HG03342 (cell line): ENCODE results near the gene MLX.
"Not testable (repeated sequence)": the region's sequence is repeated elsewhere in the genome, so short reads cannot be mapped to it uniquely, and the experiment has no call there.

Source experiments
- ATAC-seq: cut with Tn5 transposase; IDR thresholded peaks from one replicate; pipeline ENCODE4 v1.9.1; 2021; ENCODE audit warnings: mild to moderate bottlenecking, moderate library complexity; ENCODE audit not compliant: unreplicated experiment

The MLX gene

GRCh38 chr17:42577532-42578281, 10.8 kb downstream of the MLX start, which contains the start of gene PSMC3IP:
Gene PSMC3IP (minus strand): TSS chr17:42577729. CDS start chr17:42577686, 43 bp downstream.
- peak; percentile 54 for ATAC-seq

- peak; percentile 60 for ATAC-seq
These were observed 11.5 kb downstream of the MLX start for GRCh38 chr17:42578282-42578869.

- no peak for ATAC-seq
These were observed 13.1 kb downstream of the MLX start for GRCh38 chr17:42579794-42580551.

- ATAC-seq, result no peak
These were observed 14.9 kb downstream of the MLX start for GRCh38 chr17:42581744-42582270.

GRCh38 chr17:42584880-42585279, 18.0 kb downstream of the MLX start:
- ATAC-seq, result no peak

GRCh38 chr17:42585353-42585752, 18.5 kb downstream of the MLX start:
- no peak for ATAC-seq

- no peak for ATAC-seq
These were observed 19.8 kb downstream of the MLX start for GRCh38 chr17:42586514-42587230.

GRCh38 chr17:42590886-42591285, 24.0 kb downstream of the MLX start:
- no peak for ATAC-seq

GRCh38 chr17:42591411-42591810, 24.5 kb downstream of the MLX start:
- no peak for ATAC-seq

- ATAC-seq, result no peak
These were observed 29.5 kb downstream of the MLX start for GRCh38 chr17:42596386-42596785.

- no peak for ATAC-seq
These were observed 32.0 kb downstream of the MLX start for GRCh38 chr17:42598905-42599304.

GRCh38 chr17:42603318-42603717, 36.4 kb downstream of the MLX start:
- no peak for ATAC-seq

- ATAC-seq, result no peak
These were observed 40.9 kb downstream of the MLX start for GRCh38 chr17:42607769-42608168.

- peak; percentile 35 for ATAC-seq
These were observed 41.6 kb downstream of the MLX start for GRCh38 chr17:42608305-42609181.

- peak; percentile 89 for ATAC-seq
These were observed 42.4 kb downstream of the MLX start, which contains the start of the genes RETREG3 and TUBG1 for GRCh38 chr17:42609182-42609813. Gene RETREG3 (minus strand): TSS chr17:42609374. CDS start chr17:42609324, 50 bp downstream. Gene TUBG1 (plus strand): TSS chr17:42609683. CDS start chr17:42609738, 55 bp downstream.

GRCh38 chr17:42609814-42610801, 43.2 kb downstream of the MLX start:
- ATAC-seq, result not testable (repeated sequence)

- ATAC-seq, result no peak
These were observed 45.1 kb downstream of the MLX start for GRCh38 chr17:42612013-42612412.

GRCh38 chr17:42613699-42614295, 46.9 kb downstream of the MLX start:
- no peak for ATAC-seq
